Measurements from ENCODE around the gene PUS1. TPM values are rescaled to one million over a fixed set of nuclear protein-coding genes. Genes with fewer than 3 reads are reported as not detected.

The PUS1 gene
- total and polyA plus RNA-seq, 12 donors: 5.1 to 17.4 (median 7.8) TPM

DNA sequence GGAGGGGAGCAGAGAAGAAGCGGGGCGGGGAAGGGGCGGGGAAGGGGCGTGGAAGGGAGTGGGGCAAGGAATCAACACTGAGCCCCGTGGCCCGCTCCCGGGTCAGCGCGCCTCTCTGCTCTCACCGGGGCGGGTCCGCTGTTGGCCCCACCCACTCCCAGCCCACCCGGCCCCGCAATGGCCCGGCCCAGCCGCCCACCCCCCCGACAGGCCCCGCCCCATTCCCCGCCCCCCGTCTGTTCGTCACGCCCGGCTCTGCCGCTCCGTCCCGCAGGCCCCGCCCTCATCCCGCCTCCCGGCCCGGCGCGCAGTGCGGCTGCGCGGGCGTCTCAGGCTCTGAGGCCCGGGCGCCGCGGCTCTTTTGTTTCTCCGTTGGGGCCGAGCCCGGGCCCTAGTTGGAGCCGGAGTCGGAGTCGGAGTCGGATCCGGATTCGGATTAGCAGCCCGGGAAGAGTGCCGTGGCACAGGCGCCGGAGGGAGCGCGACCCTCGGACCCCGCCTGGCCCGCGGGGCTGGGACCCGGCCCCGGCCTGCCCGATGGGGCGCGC, 34.7 kb upstream of the PUS1 start, which contains the start of gene ULK1:
Gene ULK1 (plus strand): TSS at position 310 of the 548 bp plus-strand sequence. CDS start 380 bp downstream, outside the sequence.
- WGBS, 2 donors: 1% methylated on average over 47 to 62 of the region's 64 CpGs
- ATAC-seq (peak; percentile 68 to 80 (median 76)), DNase-seq (peak; percentile 92 to 96)
- peaks cover 0 to 26% (median 3%) of the 10 kb centered on the region in 9 donors for H3K36me3 ChIP-seq
- TF ChIP-seq, protein P1, sequence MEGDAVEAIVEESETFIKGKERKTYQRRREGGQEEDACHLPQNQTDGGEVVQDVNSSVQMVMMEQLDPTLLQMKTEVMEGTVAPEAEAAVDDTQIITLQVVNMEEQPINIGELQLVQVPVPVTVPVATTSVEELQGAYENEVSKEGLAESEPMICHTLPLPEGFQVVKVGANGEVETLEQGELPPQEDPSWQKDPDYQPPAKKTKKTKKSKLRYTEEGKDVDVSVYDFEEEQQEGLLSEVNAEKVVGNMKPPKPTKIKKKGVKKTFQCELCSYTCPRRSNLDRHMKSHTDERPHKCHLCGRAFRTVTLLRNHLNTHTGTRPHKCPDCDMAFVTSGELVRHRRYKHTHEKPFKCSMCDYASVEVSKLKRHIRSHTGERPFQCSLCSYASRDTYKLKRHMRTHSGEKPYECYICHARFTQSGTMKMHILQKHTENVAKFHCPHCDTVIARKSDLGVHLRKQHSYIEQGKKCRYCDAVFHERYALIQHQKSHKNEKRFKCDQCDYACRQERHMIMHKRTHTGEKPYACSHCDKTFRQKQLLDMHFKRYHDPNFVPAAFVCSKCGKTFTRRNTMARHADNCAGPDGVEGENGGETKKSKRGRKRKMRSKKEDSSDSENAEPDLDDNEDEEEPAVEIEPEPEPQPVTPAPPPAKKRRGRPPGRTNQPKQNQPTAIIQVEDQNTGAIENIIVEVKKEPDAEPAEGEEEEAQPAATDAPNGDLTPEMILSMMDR (IDR thresholded peaks at IDR 0.05): no peak
- intact Hi-C loops (cut with DNase I): loop anchor here in 3 of 10 donors (2.0 to 10.0 kb wide), 2 partner anchors 34 to 60 kb away; partner anchors contain the start of gene PUS1 (in 2 of the 3)
- H3K4me1 ChIP-seq: peaks cover 8 to 35% (median 24%) of the 10 kb centered on the region in 9 donors
- H3K9me3 ChIP-seq: no peaks in the 10 kb centered on the region
- H3K27ac ChIP-seq: peak within 1 kb of the TSS; percentile 94 to 99 (median 98)
- peak within 1 kb of the TSS; percentile 40 to 85 (median 64) for H3K4me3 ChIP-seq
- no peaks in the 10 kb centered on the region for H3K27me3 ChIP-seq

GRCh38 chr12:131894981-131895639, 34.0 kb upstream of the PUS1 start:
- H3K4me3 ChIP-seq: peak overlapping the region; percentile 40 to 85 (median 64)
- intact Hi-C loops (cut with DNase I): loop anchor here in 5 of 10 donors (2.0 to 10.0 kb wide), 4 partner anchors 34 to 60 kb away; partner anchors contain the start of genes PUS1 (in 2 of the 5) and EP400 (in 1 of the 5)
- no peak for DNase-seq
- H3K4me1 ChIP-seq: peaks cover 8 to 42% (median 28%) of the 10 kb centered on the region in 9 donors
- TF ChIP-seq, protein P1 (IDR thresholded peaks at IDR 0.05): no peak
- no peaks in the 10 kb centered on the region for H3K27me3 ChIP-seq
- H3K36me3 ChIP-seq: peaks cover 0 to 29% (median 3%) of the 10 kb centered on the region in 9 donors
- ATAC-seq: no peak
- no peaks in the 10 kb centered on the region for H3K9me3 ChIP-seq
- peak overlapping the region; percentile 94 to 99 (median 98) for H3K27ac ChIP-seq
- 1 to 2% methylated on average over 32 to 54 of the region's 54 CpGs for whole genome bisulfite sequencing, 2 donors

DNA sequence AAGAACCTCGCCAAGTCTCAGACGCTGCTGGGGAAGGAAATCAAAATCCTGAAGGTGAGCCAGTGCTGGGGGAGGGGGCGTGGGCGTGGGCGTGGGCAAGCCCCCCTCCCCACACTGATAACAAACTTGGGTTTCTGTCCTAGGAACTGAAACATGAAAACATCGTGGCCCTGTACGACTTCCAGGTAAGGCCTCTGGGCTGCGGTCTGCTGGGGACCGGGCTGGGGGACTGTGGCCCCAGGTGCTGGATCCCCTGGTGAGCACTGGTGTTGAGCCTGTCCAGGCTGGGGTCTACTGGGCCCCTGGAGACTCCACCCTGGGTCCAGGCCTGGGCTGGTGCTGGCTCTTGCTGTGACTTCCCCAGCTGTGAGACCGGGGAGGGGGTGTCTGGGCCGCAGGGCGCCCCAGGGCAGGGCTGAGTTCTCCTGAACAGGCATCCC, 33.4 kb upstream of the PUS1 start:
- Histone ChIP-seq H3K4me1 (peaks cover 8 to 48% (median 33%) of the 10 kb centered on the region in 9 donors), H3K27ac (peak overlapping the region; percentile 94 to 99 (median 98)), H3K9me3 (no peaks in the 10 kb centered on the region), H3K36me3 (peaks cover 0 to 32% (median 3%) of the 10 kb centered on the region in 9 donors), H3K4me3 (peak overlapping the region; percentile 40 to 85 (median 64)), H3K27me3 (no peaks in the 10 kb centered on the region)
- ATAC-seq: no peak
- TF ChIP-seq, protein P1 (IDR thresholded peaks at IDR 0.05): no peak
- WGBS, 2 donors: 2% methylated on average over 12 of the region's 12 CpGs
- intact Hi-C loops (cut with DNase I): loop anchor here in 7 of 10 donors (1.0 to 10.0 kb wide), 6 partner anchors 33 to 61 kb away; partner anchors contain the start of genes PUS1 (in 4 of the 7) and EP400 (in 2 of the 7)
- DNase-seq: no peak

Data from heart right ventricle (tissue), 16 donors.